Measurements from ENCODE around the gene WRAP53. TPM values are rescaled to one million over a fixed set of nuclear protein-coding genes. Genes with fewer than 3 reads are reported as not detected.

The WRAP53 gene
- total and polyA plus RNA-seq, 2 of the 13 experiments (the other 11 are each of a cell fraction or from before 2014, with no cell fraction given), result 7.0 to 19.5 TPM

GRCh38 chr17:7687072-7687907 lies 987 bp upstream of the WRAP53 start, which contains the start of gene TP53 (continued):
- no peak for TF ChIP-seq ZBTB4 (CRISPR knock-in tag; IDR thresholded peaks at IDR 0.05; ENCODE audit: borderline replicate concordance)
- TF ChIP-seq HINFP (CRISPR knock-in tag; IDR thresholded peaks at IDR 0.05; ENCODE audit: low read depth), result no peak
- no peak for TF ChIP-seq ZNF446 (CRISPR knock-in tag; IDR thresholded peaks at IDR 0.05)
- TF ChIP-seq TRIM22 (IDR thresholded peaks at IDR 0.05), result no peak
- 0 out of 2 replicates have a peak, but pooled peaks have one; percentile 23 for TF ChIP-seq ZBTB43 (CRISPR knock-in tag; conservative IDR thresholded peaks at IDR 0.05)
- no peak for TF ChIP-seq WIZ (CRISPR knock-in tag; IDR thresholded peaks at IDR 0.05)
- TF ChIP-seq PATZ1 (CRISPR knock-in tag; IDR thresholded peaks at IDR 0.05), result no peak
- TF ChIP-seq ZNF777 (CRISPR knock-in tag; IDR thresholded peaks at IDR 0.05), result peak; percentile 15; the same call in 1 of the 2 replicates
- 0 out of 2 replicates have a peak, but pooled peaks have one; percentile 68 for TF ChIP-seq ZNF138 (CRISPR knock-in tag; IDR thresholded peaks at IDR 0.05; ENCODE audit: low read depth)
- no peak for TF ChIP-seq GTF3A (CRISPR knock-in tag; conservative IDR thresholded peaks at IDR 0.05)
- no peak for TF ChIP-seq ZNF674 (CRISPR knock-in tag; IDR thresholded peaks at IDR 0.05; ENCODE audit: low read depth)
- TF ChIP-seq ZNF101 (CRISPR knock-in tag; IDR thresholded peaks at IDR 0.05; ENCODE audit: borderline replicate concordance, low read depth), result no peak
- TF ChIP-seq ZNF264 (CRISPR knock-in tag; IDR thresholded peaks at IDR 0.05), result 0 out of 2 replicates have a peak, but pooled peaks have one; percentile 30
- no peak for TF ChIP-seq SNAPC2 (CRISPR knock-in tag; IDR thresholded peaks at IDR 0.05)
- TF ChIP-seq FLYWCH1 (CRISPR knock-in tag; IDR thresholded peaks at IDR 0.05), result no peak
- no peak for TF ChIP-seq CAMTA2 (CRISPR knock-in tag; IDR thresholded peaks at IDR 0.05; ENCODE audit: borderline replicate concordance)
- no peak for TF ChIP-seq ZNF24 (IDR thresholded peaks at IDR 0.05)
- no peak for TF ChIP-seq TRIM24 (CRISPR knock-in tag; IDR thresholded peaks at IDR 0.05)
- no peak for TF ChIP-seq GZF1 (CRISPR knock-in tag; IDR thresholded peaks at IDR 0.05)
- TF ChIP-seq ARNT (IDR thresholded peaks at IDR 0.05), result no peak
- TF ChIP-seq THAP11 (CRISPR knock-in tag; IDR thresholded peaks at IDR 0.05), result peak; percentile 93
